Astrocyte of the cerebellum (primary cell): Measurements from ENCODE around the gene MEI4.
"Not testable (repeated sequence)": the region's sequence is repeated elsewhere in the genome, so short reads cannot be mapped to it uniquely, and the experiment has no call there.

Source experiments
- DNase-seq: peaks from one replicate; pipeline ENCODE4 v3.0.0-alpha.2; 2011; ENCODE audit warnings: low read depth
- H3K4me3 ChIP-seq: 2 replicates; pipeline ENCODE4 v1.5.1; 2011; ENCODE audit warnings: mild to moderate bottlenecking, low read depth, low read length, moderate library complexity
- in situ Hi-C: cut with HindIII; loops from 2 replicates; pipeline ENCODE4 v1.10.0; 2017; ENCODE audit warnings: low sequenced_read_pairs
- TF ChIP-seq, protein P1 (sequence below): IDR thresholded peaks from 2 replicates; pipeline ENCODE4 v1.5.1; 2012; ENCODE audit warnings: low read length, low read depth, moderate library complexity, mild to moderate bottlenecking; ENCODE audit errors: missing control alignments

MEI4 gene

DNA sequence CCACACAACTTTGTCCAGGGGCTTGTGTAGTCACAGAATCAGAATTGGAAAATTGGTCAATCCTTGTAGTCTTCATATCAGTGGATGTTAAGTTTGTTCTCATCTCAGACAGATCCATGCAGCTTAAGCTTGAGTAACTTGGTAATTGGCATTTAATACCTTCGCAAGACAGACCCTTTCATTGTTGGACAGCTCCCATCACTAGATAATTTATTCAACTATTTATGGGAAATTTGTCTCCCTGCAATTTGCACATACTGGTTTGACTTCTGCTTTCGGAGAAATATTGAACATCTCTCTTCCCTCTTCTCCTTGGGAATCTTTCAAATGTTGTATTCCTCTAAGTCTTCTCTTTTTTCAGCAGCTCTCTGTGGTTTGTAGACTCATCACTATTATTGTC is 17.1 kb downstream of the MEI4 start:
- in situ Hi-C loops: no loop called here
- DNase-seq: no peak
- TF ChIP-seq, protein P1, sequence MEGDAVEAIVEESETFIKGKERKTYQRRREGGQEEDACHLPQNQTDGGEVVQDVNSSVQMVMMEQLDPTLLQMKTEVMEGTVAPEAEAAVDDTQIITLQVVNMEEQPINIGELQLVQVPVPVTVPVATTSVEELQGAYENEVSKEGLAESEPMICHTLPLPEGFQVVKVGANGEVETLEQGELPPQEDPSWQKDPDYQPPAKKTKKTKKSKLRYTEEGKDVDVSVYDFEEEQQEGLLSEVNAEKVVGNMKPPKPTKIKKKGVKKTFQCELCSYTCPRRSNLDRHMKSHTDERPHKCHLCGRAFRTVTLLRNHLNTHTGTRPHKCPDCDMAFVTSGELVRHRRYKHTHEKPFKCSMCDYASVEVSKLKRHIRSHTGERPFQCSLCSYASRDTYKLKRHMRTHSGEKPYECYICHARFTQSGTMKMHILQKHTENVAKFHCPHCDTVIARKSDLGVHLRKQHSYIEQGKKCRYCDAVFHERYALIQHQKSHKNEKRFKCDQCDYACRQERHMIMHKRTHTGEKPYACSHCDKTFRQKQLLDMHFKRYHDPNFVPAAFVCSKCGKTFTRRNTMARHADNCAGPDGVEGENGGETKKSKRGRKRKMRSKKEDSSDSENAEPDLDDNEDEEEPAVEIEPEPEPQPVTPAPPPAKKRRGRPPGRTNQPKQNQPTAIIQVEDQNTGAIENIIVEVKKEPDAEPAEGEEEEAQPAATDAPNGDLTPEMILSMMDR: no peak
- H3K4me3 ChIP-seq: no peak overlapping the region

DNA sequence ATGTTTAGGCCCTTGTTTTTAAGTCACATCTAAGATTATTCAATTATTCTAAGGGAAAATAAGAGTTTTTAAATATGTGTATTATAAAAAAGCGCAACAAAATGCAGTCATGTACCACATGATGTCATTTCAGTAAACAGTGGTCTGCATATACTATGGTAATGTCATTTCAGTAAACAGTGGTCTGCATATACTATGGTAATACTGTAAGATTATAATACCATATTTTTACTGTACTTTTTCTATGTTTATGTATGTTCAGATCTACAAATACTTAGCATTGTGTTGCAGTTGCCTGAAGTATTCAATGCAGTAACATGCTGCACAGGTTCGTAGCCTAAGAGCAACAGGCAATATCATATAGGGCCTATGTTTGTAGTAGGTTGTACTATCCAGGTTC is 21.4 kb downstream of the MEI4 start:
- in situ Hi-C loops: no loop called here

DNA sequence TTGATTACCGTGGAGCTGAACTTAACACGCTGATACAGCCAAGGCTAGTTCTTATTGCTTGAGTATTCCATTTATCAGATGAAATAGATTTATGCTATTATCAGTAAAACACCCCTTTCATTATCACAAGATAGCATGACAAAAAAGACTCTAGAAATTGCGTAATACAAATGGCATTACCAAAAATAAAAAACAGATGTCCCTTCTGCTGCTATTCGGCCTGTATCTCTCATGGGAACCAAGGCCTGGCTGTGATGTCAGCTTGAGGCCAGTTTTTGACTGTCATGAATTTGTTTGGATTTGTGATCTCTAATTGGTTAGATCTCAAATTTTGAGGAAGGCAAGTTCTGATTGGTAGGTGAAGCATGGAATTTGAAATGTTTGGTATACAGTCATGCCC is 25.2 kb downstream of the MEI4 start:
- TF ChIP-seq, protein P1: no peak
- no peak overlapping the region for H3K4me3 ChIP-seq
- in situ Hi-C loops: no loop called here
- no peak for DNase-seq

More for the DNA sequence above, 21.4 kb downstream of the MEI4 start:
- TF ChIP-seq, protein P1: no peak
- no peak overlapping the region for H3K4me3 ChIP-seq
- no peak for DNase-seq

DNA sequence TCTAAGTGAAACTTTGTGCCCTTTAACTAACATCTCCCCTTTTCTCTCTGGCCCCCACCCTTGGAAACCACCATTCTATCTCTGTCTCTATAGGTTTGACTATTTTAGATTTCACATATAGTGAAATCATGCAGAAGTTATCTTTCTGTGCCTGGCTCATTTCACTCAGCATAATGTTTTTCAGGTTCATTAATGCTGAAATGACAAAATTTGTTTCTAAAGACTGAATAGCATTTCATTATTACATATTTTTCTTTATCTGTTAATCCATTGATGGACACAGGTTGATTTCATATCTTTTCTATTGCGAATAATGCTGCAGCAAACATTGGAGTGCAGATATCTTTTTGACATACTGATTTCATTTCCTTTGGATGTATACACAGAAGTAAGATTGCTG is 30.7 kb downstream of the MEI4 start:
- in situ Hi-C loops: no loop called here
- DNase-seq: no peak
- TF ChIP-seq, protein P1: no peak

DNA sequence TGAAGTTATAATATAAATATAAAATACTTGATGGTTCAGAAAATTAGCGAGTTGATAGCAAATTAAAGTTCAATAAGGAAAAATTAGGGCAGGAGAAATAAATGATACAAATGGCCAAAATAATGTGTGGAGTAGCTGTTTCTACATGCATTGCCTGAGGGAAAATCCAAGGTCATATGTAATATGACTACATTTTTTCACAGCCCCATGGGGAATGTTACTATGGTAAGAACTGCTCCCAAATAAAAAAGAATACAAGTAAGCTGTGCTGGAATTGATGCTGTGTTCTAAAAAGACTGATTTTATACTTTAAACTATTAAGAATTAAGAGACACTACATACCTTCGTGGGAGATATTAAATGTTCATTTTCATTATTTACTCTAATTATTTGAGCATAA is 34.1 kb downstream of the MEI4 start:
- H3K4me3 ChIP-seq: no peak overlapping the region
- TF ChIP-seq, protein P1: no peak
- DNase-seq: no peak
- in situ Hi-C loops: no loop called here

More for the DNA sequence above, 30.7 kb downstream of the MEI4 start:
- no peak overlapping the region for H3K4me3 ChIP-seq

DNA sequence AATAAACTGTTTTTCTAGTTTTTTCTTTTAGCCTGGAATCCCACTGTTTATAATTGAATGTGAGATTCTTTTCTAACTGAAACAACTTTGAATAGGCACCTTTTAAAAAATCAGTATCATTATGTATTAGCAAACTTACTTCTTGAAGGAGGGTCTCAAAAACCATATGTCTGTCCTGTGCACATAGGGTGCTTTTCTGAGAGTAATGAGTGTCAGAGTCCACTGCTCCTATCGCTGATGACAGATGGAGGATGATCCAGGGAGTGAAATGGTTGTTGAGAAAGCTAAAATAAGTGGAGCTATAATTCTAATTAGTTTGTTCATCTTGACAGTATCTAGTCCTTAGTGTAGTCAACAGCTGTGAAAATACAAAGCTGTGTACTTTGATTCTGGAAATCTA is 35.8 kb downstream of the MEI4 start:
- DNase-seq: no peak
- in situ Hi-C loops: no loop called here
- TF ChIP-seq, protein P1: no peak
- H3K4me3 ChIP-seq: no peak overlapping the region

DNA sequence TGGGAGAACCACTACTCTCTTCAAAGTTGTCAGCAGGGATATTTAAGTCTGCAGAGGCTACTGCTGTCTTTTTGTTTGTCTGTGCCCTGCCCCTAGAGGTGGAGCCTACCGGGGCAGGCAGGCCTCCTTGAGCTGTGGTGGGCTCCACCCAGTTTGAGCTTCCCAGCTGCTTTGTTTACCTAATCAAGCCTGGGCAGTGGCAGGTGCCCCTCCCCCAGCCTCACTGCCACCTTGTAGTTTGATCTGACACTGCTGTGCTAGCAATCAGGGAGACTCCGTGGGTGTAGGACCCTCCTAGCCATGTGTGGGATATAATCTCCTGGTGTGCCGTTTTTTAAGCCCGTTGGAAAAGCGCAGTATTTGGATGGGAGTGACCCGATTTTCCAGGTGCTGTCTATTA is 47.3 kb downstream of the MEI4 start:
- in situ Hi-C loops, DNase-seq, H3K4me3 ChIP-seq: not testable (repeated sequence)
